HG02642 (cell line): ENCODE measurements around the gene SHISA6.

Source experiments
- ATAC-seq: cut with Tn5 transposase; IDR thresholded peaks from one replicate; pipeline ENCODE4 v1.9.1; 2021; ENCODE audit warnings: mild to moderate bottlenecking; ENCODE audit not compliant: unreplicated experiment, poor library complexity

The SHISA6 gene

DNA sequence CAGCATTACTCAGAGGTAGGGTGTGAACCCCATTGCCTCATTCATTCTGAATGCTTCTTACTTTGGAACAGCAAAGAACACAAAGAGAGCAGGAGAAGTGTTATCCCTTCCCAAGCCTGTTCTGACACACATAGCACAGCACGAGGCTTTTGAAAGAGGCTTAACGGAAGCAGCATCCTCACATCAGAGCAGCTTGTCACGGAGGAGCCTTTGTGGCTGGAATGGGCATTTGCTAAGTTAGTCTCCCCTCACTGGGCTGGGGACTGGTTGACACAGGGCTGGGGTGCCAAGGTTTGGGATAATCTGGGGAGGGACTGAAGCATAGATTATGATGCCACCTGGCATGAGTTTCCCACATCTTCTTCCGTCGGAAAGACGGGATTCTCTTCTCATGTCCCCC is 189.7 kb downstream of the SHISA6 start:
- ATAC-seq = no peak

DNA sequence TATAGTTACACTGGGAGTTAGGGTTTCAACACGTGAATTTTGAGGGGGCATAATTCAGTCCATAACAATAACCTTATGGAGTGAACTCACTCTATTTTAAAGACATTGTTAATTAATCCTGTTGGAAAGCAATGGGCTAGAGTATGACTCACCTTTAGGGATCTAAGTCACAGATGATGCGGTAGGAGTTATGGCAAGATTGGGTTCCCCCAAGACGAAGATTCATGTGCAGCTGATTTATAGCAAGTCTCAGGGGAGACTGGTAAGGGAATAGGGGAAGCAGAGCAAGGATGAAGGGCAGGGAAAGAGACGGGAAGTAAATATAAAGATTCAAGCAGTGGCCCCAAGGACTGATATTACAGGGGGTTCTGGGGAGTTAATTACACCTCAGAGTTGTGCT is 197.7 kb downstream of the SHISA6 start:
- ATAC-seq = no peak

DNA sequence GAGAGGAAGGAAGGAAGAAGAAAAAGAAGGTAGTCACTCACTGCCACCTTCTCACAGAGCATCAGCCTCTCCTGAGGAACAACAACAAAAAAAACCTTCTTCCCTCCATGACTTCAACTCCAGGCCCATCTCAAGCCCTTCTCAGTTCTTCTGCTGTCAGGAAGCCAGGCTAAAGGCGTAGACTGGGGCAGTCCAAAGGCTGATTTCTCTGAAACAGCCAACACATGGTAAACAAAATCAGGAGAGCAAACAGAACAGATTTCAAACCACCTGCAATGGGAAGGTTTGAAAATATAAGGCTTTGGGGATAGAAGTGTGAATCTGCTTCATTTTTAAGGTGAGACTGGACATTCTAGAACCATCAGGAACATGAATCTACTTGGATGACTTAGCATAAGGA is 200.0 kb downstream of the SHISA6 start:
- no peak for ATAC-seq

DNA sequence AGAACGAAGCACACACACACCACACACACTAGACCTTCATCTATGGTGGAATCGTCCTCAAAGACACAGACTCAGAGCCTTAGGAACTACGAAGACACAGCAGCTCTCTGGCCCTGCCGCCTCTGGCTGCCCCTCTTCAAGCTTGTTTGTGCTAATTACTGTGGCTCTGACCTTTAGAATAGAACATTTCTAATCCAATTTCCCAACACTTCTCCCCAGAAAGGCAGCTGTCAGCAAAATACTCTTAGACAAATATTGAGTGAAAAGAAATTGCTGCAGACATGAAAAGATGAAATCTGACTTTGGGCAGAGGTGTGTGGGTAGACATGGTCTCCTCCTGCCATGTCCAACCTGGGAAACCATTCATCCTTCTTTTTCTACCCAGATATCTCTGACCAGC is 205.3 kb downstream of the SHISA6 start:
- ATAC-seq = no peak

DNA sequence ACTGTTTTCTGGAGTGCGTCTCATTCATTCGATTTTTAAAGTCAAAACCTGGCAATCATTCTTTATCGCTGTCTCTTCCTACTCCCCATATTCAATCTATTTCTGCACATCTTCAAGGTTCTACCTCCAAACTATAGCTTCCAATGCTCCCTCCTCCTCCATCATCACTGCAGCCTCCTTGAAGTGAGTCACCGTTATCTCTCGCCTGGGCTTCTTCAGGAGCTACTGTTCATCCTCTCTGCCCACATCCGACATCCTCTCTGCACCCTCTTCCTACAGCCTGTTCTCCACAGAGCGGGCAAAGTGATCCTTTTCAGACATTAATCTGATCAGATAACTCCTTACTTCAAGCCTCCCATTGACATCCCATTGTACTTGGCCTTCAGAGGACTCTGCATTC is 213.1 kb downstream of the SHISA6 start:
- no peak for ATAC-seq

DNA sequence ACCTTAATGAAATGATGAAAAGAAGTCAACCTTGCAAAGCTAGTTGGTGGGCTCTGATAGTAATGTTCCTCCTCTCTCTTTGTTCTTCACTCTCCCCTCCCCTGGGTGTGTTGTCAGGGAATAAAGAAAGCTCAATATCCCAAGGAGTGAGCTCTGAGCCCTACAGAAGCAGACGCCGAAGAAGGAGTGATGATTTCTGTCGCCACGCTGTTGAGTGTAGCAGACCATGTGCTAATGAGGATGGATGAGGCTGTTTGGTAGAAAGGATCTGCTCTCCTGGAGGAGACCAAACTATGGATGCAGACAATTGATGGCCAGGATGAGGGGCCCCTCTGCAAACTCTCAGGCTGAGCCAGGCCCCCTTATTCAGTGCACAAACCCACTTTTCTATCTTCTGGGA is 217.3 kb downstream of the SHISA6 start:
- no peak for ATAC-seq

DNA sequence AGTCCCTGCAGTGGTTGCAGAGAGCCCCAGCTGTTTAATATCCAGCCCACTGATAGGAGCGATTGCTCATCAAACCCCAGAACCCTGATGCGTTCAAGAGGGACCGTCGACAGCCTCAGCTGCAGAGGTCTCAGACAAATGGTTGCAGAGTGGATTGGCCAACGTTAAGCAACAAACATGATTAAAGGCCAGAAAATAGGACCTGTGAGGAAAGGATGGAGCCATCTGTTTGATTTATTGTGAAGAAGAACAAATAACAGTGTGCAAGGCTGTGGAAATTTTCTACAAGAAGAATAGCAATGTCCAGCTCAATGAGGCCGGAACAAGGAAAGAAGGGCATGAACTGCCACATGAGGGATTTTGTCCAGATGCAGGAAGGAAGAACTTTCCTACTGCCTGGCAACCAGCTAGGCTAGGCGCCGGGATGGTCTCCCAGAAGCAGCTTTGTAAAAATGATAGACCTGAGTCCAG is 218.9 kb downstream of the SHISA6 start:
- no peak for ATAC-seq

DNA sequence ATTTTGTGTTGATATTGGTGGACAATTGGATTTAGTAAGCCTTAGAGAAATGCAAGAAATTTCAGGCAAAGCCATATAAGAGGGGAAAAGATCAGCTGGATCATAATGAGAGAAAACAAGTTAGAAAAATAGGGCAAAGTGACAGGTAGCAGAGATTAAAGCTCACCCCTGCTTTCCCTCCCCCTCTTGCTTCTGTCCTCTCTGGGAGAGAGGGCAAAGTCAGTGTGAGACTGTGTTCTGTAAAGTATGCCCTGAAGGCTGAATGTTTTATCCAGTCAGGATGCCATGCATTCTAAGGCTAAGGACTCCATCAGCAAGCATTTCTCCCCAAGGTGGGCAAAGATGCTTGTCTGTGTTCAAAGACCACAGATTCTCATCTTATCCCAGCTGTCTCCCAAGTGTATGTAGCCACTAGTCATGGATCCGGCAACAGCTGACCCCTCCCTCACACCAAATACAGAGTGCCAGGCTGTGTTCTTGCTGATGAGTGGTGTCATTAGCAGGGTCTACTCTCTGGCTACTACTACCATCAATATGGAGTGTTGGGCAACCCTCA is 221.1 kb downstream of the SHISA6 start:
- no peak for ATAC-seq

DNA sequence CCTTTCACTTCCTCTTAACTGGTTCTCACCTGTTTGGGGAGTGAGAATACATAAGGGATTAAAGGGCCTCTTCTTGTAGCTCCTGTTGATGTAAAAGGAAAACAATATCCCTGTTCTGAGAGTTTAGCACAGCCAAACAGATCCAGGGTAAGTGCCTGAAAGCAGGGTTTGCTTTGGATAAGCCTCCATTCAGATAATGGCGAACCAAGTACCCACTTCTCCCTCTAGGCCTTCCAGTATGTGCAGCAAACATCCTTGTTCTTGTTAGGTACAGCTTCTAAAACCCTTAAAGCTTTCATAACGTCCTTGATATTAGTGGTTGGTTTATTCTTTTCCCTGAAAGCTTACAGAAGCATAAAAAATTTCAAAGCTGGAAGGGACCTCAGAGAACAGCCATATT is 226.6 kb downstream of the SHISA6 start:
- no peak for ATAC-seq

DNA sequence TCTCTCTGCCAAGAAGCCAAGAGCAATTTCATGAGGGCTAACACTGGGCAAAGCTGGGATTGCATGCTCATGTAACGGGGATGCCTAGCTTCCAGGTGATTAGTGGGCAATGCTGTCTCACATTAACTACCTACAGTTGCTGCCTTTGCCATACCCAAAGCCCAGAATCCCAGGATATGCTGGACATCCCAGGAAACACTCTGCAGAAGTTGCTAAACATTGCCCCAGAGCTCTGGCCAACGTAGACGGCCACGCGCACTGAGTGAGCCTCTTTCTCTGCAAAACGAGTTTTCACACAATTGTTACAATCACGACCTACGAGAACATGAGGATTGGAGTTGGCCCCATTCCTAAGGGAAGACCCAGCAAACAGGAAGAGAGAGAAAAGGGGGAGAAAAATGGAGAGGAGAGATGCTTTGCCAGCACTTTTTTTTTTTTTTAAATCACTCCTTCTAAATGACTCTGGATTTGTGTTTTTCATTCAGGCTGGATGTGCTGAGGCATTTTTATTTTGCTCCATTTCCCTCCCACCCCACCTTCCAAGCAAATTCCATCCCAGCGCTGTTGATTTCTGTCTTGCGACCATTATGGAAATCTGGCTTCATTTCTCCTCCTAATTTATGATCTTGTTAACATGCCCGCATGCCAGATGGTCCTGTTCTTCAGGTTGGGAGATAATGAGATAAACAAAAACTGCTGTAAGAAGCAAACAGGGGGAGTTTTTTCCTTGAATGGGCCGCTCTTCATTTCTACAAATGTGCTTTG is 244.5 kb downstream of the SHISA6 start:
- no peak for ATAC-seq

DNA sequence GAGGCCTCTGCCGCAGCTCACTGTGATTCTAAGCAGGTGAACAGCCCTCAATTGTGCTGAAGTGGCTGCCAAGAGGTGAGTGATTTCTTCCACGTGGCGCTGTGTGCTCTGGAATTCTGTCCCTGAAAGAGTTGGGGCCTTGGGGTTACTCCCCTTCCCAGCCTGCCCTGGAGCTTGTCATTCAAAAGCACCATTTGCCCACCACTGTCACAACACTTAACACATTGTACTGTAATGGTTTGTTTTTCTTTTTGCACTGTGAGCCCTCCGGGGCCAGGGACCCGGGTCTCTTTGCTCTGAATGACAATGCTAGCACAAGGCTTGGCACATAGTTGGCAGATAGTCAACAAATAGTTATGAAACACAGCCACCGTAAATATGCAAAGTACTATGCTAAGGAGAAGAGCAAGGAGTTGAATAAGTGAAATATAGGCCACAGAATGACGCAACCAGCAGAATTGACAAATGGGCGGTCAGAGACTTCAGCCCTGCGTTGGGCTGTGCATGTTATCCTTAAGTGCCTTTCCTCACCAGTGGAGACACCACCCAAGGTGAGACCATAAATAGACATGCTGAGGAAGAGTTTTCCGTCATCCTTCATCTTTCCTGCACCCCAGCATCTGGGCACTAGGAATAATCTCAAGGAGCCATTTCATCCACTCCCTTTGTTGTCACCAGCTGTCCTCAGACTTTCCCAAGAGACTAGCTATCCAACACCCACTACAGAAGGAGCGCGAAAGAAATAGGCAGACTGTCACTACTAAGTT is 245.3 kb downstream of the SHISA6 start:
- no peak for ATAC-seq

DNA sequence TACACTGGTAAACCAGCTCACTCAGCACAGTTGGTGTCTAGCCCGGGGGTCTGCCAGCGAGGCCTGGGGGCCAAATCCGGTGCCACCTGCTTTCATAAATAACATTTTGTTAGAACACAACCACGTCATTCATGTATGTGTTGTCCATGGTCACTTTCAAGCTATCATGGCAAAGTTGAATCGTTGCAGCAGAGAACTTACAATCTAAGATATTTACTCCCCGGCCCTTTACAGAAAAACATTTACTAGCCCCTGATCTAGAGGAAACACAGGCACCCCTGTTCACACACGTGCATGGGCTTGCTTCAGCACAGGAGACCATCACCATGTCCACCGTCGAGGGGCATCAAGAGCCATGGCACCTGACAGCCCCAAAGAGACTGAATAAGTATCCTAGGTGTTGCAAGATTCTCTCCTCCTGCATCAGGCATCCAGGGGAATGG is 245.9 kb downstream of the SHISA6 start:
- ATAC-seq = no peak

DNA sequence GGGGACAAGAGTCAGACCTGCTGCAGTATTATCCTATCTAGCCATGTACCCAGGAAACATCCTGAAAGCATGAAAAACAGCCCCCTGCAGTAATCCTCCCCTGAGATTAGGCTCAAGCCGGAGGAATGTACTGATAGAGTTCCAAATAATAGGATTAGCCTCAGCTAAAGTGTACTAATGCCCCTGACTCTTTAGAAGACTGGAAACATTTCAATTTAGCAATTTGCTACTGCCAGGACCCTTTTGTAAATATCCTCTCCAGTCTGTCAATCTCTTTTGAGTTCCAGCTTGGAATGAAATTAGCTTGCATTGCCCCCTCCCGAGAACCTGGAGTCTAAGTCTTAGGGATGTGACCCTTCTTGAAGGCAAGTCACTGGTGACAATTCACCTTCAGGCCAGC is 246.5 kb downstream of the SHISA6 start:
- ATAC-seq = no peak

DNA sequence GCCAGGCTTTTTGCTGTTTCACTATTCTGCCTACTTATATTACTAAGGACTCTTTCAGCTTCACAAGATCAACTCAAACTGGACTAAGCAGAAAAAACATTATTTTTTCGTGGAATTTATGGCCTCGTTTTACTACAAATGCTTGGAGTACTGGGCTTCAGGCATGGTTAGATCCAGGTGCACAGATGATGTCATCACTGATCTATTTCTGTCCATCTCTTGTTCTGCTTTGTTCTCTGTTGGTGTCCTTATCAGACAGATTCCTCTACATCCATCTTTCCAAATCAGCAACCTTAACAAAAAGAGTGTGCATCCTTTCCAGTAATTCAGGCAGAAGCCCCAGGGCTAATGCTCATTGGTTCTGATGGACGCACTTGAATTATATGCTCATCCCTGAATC is 247.4 kb downstream of the SHISA6 start:
- ATAC-seq = no peak

DNA sequence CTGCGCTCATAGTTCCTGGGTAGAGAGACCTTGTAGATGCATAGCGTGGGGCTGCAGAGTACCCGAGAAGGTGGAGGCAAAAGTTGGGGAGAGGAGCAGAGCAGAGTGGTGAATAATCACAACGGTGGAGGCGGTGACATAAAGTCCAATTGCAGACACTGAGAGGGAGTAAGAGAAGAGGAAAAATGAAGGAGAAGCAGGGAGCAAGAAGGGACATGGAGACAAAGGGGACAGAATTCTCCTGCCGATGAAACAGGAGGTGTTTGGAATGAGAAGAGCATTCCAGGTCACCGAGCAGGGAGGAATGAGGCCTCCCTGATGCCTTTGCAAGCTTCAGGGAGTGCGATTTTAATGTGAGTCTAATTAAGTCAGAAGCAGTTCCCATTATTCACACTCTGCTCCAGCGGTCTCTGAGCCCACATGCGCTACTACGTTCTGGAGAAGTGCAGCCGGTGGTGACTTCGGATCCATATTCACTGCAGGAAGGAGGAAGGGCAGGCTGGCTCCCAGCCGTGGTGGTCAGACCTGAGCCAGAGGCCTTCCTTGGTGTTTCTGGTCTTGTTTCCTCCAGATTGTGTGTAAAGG is 249.2 kb downstream of the SHISA6 start:
- ATAC-seq = no peak

DNA sequence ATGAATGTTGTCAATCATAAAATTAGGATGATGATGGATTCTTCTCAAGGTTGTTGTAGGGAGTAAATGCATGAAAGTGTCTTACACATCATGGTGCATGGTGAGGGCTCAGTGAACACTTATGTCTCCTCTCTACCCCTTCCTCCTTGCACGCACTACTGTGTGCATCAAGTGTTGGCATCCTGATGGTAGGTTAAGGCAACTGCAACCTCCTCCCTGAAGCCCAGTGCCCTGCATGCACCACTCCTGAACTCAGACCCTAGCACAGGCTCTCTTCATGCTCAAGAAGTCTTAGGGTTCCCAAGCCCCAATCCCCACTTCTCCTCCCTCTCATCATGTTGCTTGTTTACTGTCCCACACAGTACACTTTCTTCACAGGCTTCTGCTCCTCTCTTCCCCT is 251.5 kb downstream of the SHISA6 start:
- ATAC-seq = no peak

DNA sequence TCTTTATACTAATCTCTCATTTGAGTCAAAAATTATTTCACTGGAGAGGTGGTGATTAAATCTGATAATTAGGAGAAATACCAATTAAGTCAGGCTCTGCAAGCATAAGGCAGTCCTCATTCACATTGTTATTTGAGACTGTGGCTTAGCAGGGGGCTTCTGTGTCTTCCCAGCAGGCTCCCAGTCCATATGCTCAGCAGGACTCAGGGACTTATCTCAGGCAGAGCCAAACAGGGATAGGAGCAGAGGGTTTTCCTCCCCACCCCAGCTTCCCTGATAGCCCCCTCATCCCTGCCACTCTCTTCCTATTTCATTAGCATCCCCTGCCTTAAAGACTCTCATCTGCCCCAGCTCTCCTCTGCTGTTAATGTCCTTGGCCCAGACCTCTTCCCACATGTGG is 252.9 kb downstream of the SHISA6 start:
- no peak for ATAC-seq

DNA sequence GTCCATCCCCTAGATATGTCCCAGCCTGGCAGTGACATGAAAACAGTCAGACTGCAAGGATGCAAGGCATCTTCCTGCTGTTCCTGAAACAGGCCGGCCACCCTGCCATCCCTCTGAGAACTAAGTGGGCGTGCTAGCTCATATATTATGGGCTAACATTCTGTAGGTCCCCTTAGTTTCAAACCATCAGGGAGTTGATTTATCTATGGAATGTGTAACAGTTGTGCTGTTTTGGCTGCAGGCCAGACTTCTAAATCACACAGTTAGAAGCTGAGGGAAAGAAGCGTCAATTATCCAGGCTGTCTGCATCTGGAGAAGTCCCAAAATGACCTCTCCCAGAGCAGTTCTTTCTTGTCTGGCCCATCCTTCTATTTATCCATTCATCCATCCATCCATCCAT is 254.6 kb downstream of the SHISA6 start:
- ATAC-seq = no peak

DNA sequence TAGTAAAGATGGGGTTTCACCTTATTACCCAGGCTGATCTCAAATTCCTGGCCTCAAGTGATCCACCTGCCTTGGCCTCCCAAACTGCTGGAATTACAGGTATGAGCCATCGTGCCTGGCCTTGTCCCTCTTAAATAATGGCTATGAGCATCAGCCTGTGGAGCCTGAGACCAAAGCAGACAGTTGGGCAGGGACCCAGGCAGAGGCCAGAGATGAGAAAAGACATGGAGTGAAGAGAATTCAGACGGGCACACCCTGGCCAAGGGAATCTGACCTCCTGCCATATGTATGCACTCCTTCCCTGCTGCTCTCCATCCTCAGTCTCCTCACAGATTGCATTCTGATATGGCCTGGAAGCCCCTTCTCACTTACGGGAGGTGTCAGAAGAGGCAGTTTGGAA is 258.9 kb downstream of the SHISA6 start:
- no peak for ATAC-seq

DNA sequence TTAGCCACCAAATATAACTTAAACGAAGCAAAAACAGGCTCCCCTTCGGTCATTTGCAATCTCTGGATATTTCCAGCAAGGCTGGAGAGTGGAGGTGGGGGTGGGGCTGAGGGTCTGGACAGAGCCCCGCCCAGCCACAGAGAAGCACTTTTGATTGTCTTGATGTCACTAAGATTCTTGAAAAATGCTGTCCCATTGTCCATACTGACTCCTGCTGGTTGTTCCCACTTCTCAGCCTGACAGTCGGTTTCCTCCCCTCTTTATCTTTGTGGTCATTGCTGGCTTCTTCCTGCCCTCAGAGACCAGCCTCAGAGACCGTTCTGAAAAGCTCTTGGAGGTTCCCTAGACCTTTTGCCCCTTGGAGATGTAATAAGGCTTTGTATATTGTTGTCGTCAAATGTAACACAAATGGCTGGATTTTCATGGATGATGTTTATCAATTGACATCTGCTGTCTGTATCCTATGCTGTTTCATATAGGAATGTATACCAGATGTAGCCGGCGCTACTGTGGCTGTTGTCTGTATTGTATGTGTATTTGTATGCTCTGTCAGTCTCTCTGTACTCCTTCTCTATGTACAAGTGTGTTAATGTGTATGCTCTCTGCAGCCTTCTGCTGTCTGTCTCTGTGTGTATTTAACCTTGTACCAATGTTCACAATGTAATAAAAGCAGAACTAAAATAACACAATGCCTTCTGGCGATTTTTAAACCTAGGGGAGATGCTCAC is 262.5 kb downstream of the SHISA6 start:
- no peak for ATAC-seq
